Right ventricle myocardium superior (tissue), 1 donor: Measurements from ENCODE around the gene TNIP2. TPM values are rescaled to one million over a fixed set of nuclear protein-coding genes. Genes with fewer than 3 reads are reported as not detected.

Experiments
- ATAC-seq: fragments of 200-7000 bp; cut with Tn5 transposase; one replicate; pipeline ENCODE4 v1.9.1; 2020; ENCODE audit warnings: mild to moderate bottlenecking; ENCODE audit not compliant: poor library complexity
- DNase-seq: peaks from one replicate; pipeline ENCODE4 v3.0.0-alpha.2; 2020
- intact Hi-C: fragments of 100-400 bp; cut with DNase I; formaldehyde crosslinking; loops from one replicate; pipeline ENCODE4 v1.11.2; 2022
- long read RNA-seq: library from polyadenylated mRNA; unstranded; transcript quantifications from one replicate; pipeline ENCODE4 v2.0.0, GENCODE V29; 2021
- total RNA-seq: library from RNA; stranded (reverse); fragmentation: NEBNext Ultra II Directional; extraction: Animal tissue kit (Norgen Biotek cat#: 25700); gene quantifications from one replicate; pipeline ENCODE4 v1.2.1, GENCODE V29; 2021
- donor health status: DM: no; HTN: yes; CAD: no; lungs with severe emphysema.

The TNIP2 gene, protein sequence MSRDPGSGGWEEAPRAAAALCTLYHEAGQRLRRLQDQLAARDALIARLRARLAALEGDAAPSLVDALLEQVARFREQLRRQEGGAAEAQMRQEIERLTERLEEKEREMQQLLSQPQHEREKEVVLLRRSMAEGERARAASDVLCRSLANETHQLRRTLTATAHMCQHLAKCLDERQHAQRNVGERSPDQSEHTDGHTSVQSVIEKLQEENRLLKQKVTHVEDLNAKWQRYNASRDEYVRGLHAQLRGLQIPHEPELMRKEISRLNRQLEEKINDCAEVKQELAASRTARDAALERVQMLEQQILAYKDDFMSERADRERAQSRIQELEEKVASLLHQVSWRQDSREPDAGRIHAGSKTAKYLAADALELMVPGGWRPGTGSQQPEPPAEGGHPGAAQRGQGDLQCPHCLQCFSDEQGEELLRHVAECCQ
- total RNA-seq = 25.9 TPM
- long read RNA-seq, transcript TNIP2-201 (6 exons, 1,974 nt) = major isoform, 151 of 171 reads
- long read RNA-seq, partial matches to known transcripts = 6 of 171 reads
- long read RNA-seq, other reads (novel, unspliced or antisense) = 10 of 171 reads

DNA sequence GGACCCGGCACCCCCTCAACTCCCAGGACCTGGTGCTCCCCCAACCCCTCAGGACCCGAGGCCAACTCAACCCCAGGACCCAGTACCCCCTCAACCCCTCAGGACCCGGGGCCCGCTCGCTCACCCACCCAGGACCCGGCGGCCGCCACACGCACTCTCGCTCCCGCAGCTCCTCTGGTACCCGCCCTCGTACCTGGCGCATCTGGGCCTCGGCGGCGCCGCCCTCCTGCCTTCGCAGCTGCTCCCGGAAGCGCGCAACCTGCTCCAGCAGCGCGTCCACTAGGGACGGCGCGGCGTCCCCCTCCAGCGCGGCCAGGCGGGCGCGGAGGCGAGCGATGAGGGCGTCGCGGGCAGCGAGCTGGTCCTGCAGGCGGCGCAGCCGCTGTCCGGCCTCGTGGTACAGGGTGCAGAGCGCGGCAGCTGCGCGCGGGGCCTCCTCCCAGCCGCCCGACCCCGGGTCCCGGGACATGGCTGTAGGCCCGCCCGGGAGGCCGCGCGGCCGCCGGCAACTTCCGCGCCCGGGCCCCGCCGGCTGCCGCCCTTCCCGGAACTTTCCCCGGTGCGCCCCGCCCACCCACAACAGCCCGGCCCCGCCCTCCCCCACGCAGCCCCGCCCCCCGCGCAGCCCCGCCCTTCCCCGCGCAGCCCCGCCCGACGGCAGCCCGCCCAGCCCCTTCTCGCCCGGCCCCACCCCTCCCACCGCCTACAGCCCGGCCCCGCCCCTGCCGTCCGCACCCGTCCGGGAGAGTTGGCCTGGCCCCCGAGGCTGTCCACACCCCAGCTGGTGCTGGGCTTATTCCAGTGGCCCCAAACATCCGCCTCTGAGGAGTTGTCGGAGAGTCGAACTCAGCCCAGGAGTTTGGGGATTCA lies at the start of gene TNIP2:
Gene TNIP2 (minus strand): TSS at position 516 of the 870 bp plus-strand sequence. CDS start 47 bp downstream, at position 469.
- intact Hi-C loops = no loop called here
- ATAC-seq (peak; percentile 85), DNase-seq (peak; percentile 93)

DNA sequence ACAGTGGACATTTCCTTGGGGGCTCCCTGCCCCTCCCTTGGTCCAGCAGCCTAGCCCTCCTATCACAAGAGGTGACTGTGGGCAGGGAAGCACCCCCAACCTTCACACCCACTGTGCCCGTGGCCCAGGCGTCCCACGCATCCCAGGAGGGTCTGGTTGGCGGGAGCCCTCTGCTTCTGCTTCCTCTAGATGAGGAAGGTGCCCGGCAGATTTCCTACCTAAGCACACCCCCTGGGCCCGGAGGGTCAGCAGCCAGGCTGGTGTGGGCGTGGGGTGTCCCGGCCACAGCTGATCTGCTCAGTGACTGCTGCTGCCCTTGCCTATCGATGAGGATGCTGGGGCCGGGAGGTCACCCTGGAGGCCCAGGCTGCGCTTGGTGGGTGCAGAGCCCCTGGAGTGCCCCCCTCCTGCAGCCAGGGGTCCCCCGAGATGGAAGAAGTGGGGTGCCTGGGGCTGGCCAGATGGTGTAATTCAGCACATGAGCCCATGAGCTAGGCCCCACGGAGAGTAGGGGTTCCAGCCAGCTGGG lies 48.9 kb upstream of the TNIP2 start:
- intact Hi-C loops = no loop called here
- ATAC-seq (no peak), DNase-seq (peak; percentile 46)

DNA sequence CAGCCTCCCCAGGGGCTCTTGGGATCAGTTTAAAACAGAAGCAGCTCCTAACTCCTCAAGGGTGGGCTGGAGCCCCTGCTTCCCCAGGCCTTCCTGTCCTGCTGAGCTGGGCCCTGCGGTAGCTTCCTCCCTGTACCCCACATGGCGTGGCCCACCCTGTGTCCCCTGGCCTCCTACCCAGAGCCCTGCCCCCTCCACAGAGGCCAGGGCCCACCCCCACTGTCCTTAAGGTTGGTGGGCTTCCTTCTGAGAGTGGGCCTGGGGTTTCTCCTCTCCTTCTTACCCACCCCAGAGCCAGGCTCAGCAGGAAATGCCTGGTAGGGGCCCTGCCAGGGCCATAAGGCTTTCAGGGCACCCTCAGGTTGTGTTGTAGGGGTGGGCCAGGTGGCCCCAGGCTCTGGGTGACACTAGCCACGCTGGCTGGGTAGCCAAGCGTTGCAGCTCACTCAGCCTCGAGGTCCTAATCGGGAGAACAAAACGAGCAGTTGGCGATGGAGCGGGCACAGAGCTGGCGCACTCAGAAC lies 48.4 kb upstream of the TNIP2 start:
- intact Hi-C loops = no loop called here
- ATAC-seq (no peak), DNase-seq (peak; percentile 43)

DNA sequence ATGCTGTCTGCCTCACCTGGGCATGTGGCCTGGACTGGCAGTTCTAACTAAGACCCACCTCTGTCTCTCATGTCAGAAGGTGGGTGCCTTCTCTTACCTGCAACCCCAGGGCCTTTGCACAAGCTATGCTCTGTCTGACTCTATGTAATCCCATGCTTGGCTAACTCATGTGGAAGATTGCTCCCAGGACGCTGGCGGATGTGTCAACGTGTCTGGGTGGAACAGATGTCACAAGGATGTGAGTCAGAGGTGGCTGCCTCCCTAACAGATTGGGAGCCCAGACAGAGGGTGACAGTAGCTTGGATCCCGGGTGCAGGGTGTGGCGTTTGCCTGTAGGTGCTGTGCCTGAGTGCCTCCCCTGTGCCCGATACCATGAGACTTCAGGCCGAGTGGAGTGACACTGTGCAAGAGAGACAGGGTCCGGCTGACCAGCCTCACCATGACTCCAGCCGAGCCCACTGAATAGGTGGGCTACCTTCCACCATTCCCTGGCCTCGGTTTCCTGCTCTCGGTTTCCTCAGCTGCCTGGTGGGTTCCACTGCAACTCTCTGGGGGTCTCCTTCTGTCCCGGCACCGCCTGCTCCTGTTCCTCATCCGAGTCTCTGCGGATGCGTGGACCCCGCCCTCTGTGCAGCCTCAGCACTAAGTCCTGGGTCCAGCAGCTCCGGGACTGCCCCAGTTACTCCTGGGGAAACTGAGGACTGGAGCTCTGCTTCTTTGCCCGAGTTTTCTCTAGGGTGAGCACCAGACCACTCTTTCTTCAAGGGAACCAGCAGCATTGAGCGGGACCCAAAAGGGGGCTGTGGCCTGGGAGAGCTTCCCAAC lies 47.7 kb upstream of the TNIP2 start:
- DNase-seq = peak; percentile 63
- intact Hi-C loops = no loop called here
- no peak for ATAC-seq

DNA sequence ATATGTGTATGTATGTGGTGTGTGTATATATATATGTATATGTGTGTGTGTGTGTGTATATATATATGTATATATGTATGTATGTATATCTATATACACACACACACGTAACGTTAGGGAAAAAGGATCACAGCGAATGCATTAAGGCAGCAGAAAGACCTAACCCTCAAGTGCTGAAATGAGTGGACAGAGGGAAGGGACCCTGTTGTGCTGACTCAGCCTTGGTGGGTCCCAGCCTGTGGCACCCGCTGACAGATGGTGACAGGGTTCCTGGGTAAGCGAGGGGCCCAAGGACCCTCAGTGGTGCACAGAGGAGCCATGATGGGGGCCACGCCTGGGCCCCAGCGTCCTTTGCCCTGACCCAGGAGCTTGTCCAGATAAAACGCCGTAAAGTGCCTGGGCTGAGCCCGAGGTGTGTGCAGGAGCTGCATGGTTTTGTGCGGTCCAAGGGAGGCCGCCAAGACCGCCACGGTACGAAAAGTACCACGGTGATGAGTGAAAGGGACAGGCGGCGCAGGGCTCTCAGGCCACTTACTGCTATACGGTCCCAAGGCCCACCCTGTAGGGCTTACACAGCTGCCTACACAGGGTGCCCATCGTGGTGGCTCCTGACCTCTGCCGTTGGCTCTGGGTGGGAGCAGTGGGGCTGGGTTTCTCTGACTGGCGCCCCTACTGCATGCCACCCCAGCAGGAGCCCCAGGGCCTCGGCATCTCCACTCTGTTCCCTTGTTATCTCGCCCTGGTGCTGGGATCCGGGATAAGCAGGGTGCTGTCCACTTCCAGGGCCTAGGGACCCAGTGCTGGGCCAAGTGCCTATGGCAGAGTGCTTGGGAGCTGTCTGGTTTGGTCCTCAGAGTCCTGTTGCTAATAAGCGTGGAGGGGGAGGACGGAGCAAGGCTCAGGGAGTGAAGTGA lies 46.7 kb upstream of the TNIP2 start:
- peak; percentile 41 for DNase-seq
- intact Hi-C loops = no loop called here
- ATAC-seq = no peak

DNA sequence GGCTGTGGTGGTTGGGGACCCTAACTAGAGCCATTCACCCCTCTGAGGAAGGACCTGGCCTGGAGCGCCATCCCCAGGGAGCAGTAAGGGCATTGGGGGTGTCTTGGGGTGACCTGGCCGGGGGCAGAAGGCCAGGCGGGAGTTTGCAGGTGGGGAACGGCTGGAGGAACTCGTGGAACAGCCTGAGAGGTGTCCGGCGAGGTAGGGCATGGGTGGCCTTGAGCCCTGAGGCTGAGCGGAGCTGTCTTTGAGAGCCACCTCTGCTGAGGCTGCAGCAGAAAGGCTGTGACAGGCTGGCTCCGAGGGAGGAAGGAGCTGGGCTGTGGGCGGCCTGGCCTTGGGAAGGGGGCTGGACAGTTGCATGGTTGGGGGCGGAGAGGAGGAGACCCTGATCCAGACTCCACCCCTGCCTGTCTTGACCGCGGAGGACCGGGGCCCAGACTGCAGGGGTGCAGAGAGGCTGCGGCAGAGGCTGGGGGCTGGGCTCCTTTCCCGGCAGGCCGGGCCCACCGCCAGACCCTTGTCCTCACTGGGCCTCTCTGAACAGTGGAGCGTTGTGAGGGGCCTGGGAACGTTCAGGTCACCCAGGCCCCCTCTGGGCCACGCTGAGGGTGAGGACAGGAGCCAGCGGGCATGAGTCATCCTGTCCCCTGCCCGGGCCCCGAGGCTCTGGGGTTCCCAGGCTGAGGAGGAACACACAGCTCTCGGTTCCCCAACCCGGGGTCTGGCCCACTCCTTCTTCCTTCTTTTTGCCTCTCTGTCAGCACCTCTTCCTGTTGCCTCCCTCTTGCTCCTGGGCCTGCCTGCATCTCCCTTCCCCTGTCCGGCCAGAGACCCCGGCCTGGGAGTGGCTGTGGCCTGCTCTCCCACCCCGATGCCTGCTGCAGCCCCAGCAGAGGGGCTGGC lies 44.8 kb upstream of the TNIP2 start:
- DNase-seq (peak; percentile 94), ATAC-seq (peak; percentile 74)
- intact Hi-C loops = no loop called here

DNA sequence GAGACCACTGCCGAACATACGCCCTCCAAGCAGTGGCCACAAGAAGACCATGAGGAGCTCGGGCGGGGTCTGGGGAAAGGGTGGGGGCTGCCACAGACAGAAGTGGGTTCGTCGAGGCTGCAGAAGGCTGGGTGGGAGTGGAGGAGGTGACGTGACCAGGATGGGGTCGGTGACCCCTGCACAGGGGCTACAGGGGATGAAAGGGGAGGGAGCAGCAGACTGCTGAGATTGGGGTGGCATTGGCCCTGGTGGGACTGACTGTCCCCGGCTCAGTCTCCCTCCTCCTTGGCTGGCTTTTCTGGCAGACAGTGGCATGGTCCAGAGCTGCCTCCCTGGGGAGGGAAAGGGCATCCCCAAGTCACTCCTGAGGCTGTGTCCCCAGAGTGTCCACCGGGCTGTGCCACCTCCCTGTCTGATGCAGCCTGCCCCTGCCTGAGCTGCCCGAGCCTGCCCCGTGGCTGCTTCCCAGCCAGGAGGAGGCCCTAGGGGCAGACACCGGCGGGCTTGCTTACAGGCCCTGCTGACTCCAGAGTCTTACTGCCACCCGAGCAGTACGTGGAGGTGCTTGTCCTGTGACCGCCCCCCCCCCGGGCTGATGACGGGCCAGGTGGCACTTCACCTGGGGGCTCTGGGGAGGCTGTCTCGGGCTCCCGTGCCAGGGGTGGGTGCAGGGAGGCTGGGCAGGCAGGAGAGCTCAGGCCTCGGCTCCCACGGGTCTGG lies 44.0 kb upstream of the TNIP2 start:
- intact Hi-C loops = no loop called here
- ATAC-seq (peak; percentile 33), DNase-seq (peak; percentile 76)

DNA sequence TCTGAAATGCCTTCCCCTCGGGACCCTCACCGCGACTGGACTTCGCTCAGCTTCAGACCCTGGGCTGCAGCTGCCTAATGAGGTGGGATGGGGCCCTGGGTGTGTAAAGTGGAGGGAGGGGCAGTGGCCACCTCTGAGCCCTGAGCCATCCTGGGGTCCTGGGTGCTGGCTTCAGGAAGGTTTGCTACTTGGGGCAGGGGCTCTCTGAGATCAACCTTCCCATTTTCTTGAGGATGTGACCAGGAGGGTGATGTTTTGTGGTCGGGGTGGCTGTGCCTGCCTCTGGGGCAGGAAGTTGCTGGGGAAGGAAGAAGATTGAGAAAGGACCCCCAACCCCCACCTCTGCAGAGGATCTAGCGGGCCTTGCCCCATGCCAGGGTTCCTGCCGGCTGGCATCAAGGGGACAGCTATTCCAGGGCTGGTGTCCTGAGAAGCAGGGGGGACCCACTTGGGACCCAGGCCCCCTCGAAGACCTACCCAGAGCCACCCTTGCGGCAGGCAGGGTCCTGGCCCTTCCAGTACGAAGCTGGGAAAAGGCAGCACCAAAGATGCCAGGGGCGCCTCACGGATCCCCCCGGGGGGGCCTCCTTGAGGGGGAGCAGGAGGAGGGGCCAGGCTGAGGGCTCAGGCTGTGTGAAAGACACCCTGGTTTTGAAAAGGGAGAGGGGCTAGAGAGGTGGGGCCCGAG lies 43.2 kb upstream of the TNIP2 start:
- no peak for ATAC-seq
- intact Hi-C loops = no loop called here
- peak; percentile 63 for DNase-seq

DNA sequence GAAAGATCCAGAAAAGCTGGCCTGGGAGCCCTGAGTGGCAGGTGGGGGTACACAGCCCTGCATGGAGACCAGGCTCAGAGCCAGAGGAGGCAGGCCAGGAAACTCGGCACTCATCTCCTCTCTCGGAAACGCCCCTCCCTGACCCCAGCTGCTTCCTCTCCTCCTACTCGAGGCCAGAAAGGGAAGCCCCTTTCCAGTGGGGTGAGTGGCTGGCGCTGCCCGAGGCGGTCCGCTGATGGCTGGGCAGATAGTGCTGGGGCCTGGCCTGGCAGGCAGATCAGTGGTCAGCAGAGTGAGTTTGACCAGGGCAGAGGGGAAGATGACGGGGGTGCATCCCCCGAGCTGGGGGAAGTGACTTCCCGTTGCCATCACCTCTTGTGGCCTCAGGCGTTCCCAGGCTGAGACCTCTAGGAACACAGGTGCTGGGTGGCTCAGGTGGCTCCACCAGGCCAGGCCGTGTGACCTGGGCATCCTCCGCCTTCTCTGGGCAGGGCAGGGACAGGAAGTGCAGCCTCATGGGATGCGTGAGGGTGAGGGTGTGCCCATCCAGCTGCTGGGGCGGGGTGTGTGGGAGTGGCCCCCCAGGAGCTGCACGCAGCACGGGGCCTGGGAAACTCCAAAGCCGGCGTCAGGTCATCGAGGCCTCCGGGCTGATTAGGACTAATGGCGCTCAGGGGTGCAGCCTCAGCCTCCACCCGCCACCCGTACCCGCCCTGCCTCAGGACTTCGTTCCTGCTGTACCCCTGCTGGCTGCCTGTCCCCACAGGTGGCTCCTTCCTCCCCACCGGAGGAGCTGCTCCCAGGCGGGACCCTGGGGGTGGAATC lies 42.5 kb upstream of the TNIP2 start:
- peak; percentile 86 for DNase-seq
- ATAC-seq = peak; percentile 3
- intact Hi-C loops = no loop called here

DNA sequence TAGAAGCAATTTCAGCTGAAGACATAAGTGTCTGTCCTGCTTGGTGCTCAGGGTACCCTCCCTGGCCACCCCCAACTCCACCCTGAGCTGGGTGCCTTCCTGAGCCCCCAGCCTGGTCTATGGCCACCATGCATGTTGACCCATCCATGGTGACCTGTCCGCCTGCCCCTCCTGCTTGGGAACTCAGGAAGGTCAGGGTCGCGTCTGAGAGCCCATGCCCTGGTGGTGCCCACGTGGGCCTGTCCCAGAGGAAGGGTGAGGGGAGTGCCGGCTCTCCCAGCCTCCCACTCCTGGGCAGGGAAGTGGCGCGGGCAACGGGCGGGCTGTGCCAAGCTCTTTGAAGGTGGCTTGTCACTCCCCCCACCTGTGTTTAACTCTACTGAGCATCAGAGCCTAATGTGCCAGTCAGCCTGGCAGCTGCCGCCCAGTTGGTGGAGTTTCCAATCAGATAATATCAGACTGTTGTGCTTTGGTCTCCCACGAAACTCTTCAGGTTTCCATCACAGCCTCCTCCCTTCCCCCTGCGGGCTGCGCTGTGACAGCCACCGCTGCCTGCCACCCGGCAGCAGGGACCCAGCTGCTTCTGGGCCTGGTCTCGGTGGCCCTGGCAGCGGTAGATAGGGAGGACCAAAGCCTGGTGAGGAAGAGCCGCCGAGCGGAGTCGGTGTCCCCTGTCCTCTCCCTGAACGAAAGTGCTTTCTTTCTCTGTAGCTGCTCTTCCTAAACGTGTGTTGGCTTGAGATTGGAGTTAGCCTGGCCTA lies 41.6 kb upstream of the TNIP2 start:
- ATAC-seq (peak; percentile 4), DNase-seq (peak; percentile 68)
- intact Hi-C loops = no loop called here

DNA sequence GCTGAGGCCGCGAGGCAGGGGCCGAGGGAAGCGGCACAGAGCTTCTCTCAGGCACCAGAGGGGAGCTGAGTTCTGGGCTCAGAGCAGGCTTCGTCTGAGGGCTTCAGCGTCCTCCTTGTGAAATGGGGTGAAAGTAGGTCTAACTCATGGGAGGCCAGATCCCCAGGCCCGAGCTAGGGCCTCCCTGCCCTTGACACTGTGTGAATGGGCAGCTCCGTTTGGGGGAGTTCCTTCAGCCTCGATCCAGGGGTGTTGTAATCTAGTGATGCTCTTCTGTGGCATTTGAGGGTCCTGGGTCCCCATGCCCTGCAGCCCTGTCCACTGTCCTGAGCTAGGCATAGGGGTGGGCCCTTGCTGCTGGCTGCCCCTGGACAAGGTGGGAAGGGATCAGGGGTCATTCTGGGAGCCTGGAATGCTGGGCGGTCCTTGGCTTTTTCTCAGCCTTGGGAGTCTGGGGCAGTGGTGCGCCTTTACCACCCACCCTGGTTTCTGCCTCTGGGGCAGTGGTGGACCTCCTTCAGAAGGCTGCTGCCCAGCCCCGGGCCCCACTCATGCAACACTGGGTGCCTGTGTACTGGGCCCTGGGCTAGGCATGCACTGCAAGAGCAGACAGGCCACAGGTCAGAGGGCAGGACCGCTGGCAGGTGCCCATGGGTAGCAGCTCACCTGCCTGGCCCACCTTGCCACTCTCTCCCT lies 40.9 kb upstream of the TNIP2 start:
- peak; percentile 33 for DNase-seq
- intact Hi-C loops = no loop called here

DNA sequence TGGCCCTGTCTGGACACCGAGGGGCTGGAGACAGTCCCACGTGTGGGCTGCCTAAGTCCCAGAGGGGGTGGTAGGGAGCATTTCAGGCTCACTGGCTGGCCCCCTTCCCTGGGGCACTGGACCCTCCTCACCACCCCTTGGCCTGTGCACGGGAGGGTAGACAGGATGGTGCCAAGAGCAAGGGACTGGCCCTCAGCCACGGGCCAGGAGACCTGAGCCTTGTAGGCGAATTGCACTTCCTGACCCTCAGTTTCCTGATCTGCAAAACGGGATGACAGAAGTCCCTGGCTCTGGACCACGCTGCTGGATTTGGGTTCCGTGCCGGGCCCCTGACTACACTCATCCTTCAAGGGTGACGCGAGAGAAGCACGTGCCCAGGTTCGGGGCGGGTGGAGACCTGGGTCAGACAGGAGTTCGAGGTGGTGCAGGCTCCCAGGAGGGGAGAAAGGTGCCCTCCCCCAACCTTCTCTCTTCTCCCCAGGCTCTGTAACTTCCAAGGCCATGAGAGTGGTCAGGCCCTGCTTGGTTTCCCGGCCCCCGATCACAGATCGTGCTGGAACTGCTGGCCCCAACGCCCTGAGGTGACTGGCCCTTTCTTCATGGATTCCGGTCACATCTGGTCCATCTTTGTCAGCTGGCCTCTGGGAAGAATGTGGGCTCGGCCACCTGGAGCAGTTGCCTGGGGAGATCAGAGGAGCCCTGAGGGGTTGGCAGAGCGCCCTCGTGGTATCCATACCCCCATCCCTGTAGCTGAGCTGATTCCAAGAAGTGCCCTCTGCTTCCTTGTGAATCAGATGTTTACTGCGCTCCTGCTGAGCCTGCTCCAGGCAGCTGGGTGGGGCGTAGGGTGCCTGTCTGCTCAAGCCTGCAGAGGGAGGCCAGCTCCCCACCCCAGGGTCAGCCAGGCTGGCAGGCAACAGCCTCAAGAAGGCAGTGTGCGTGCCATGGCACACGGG lies 40.0 kb upstream of the TNIP2 start:
- DNase-seq = peak; percentile 60
- no peak for ATAC-seq
- intact Hi-C loops = no loop called here

More for the DNA sequence above, 40.9 kb upstream of the TNIP2 start:
- ATAC-seq = no peak
